Stimulated activated CD8-positive, alpha-beta memory T cell treated with anti-CD3 and anti-CD28 coated beads, Interleukin-7, amount 100 ng/mL, for 4 hours (primary cell): Measurements from ENCODE around the gene KCNT2.

Source experiments
- DNase-seq, 2 donors: peaks; one replicate each; pipeline ENCODE4 v3.0.0-alpha.2; 2020; ENCODE audit warnings: low read depth in 2 of 2

The KCNT2 gene

GRCh38 chr1:196205882-196206281, 402.4 kb downstream of the KCNT2 start:
- DNase-seq: no peak

- no peak for DNase-seq
These were observed 411.8 kb downstream of the KCNT2 start for GRCh38 chr1:196196486-196196885.

GRCh38 chr1:196193896-196194559, 414.2 kb downstream of the KCNT2 start:
- DNase-seq: no peak

GRCh38 chr1:196183941-196184340, 424.3 kb downstream of the KCNT2 start:
- DNase-seq: no peak

GRCh38 chr1:196181594-196181878, 426.7 kb downstream of the KCNT2 start:
- DNase-seq: no peak

- no peak for DNase-seq
These were observed 427.2 kb downstream of the KCNT2 start for GRCh38 chr1:196180847-196181593.

- no peak for DNase-seq
These were observed 430.1 kb downstream of the KCNT2 start for GRCh38 chr1:196178083-196178635.
